ENCODE results near the gene MAGEA2B.
"Not testable (repeated sequence)": the region's sequence is repeated elsewhere in the genome, so short reads cannot be mapped to it uniquely, and the experiment has no call there.

MAGEA2B gene

GRCh38 chrX:152725409-152725808 lies 11.0 kb downstream of the MAGEA2B start:
- Histone ChIP-seq H3K36me3 (ENCODE audit: control insufficient read depth, insufficient read depth, low read length) (no peaks in the 10 kb centered on the region), H3K4me3 (replicated peaks; ENCODE audit: low read depth, low read length) (no peak overlapping the region), H3K27me3 (replicated peaks; ENCODE audit: control insufficient read depth, insufficient read depth, low read length) (no peaks in the 10 kb centered on the region)
- no peak for DNase-seq (ENCODE audit: extremely low read depth, insufficient read length)
- no peak for TF ChIP-seq CTCF (IDR thresholded peaks at IDR 0.05; ENCODE audit: insufficient read depth, low read length, poor library complexity, severe bottlenecking)

- no peak for TF ChIP-seq CTCF (IDR thresholded peaks at IDR 0.05; ENCODE audit: insufficient read depth, low read length, poor library complexity, severe bottlenecking)
- no peak for DNase-seq (ENCODE audit: extremely low read depth, insufficient read length)
- H3K36me3 ChIP-seq (ENCODE audit: control insufficient read depth, insufficient read depth, low read length) = no peaks in the 10 kb centered on the region
- H3K27me3 ChIP-seq (replicated peaks; ENCODE audit: control insufficient read depth, insufficient read depth, low read length) = no peaks in the 10 kb centered on the region
- H3K4me3 ChIP-seq (replicated peaks; ENCODE audit: low read depth, low read length) = no peak within 1 kb of the TSS
Observed at GRCh38 chrX:152733261-152733975, 19.0 kb downstream of the MAGEA2B start, which contains the start of the genes CSAG1 and MAGEA12. Gene CSAG1 (minus strand): TSS chrX:152733721. CDS start chrX:152732460, 1,261 bp downstream. Gene MAGEA12 (plus strand): TSS chrX:152733757. CDS start chrX:152736162, 2,405 bp downstream.

- H3K36me3 ChIP-seq (ENCODE audit: control insufficient read depth, insufficient read depth, low read length); H3K27me3 ChIP-seq (replicated peaks; ENCODE audit: control insufficient read depth, insufficient read depth, low read length); H3K4me3 ChIP-seq (replicated peaks; ENCODE audit: low read depth, low read length); DNase-seq (ENCODE audit: extremely low read depth, insufficient read length): not testable (repeated sequence)
Observed at GRCh38 chrX:152734143-152734858, 19.9 kb downstream of the MAGEA2B start.

GRCh38 chrX:152735101-152735500 lies 20.7 kb downstream of the MAGEA2B start:
- Histone ChIP-seq H3K36me3 (ENCODE audit: control insufficient read depth, insufficient read depth, low read length) (no peaks in the 10 kb centered on the region), H3K4me3 (replicated peaks; ENCODE audit: low read depth, low read length) (no peak overlapping the region), H3K27me3 (replicated peaks; ENCODE audit: control insufficient read depth, insufficient read depth, low read length) (no peaks in the 10 kb centered on the region)
- no peak for TF ChIP-seq CTCF (IDR thresholded peaks at IDR 0.05; ENCODE audit: insufficient read depth, low read length, poor library complexity, severe bottlenecking)
- DNase-seq (ENCODE audit: extremely low read depth, insufficient read length) = no peak

GRCh38 chrX:152735860-152736511 lies 21.6 kb downstream of the MAGEA2B start:
- Histone ChIP-seq H3K27me3 (replicated peaks; ENCODE audit: control insufficient read depth, insufficient read depth, low read length) (no peaks in the 10 kb centered on the region), H3K36me3 (ENCODE audit: control insufficient read depth, insufficient read depth, low read length) (no peaks in the 10 kb centered on the region), H3K4me3 (replicated peaks; ENCODE audit: low read depth, low read length) (no peak overlapping the region)
- DNase-seq (ENCODE audit: extremely low read depth, insufficient read length) = no peak
- TF ChIP-seq CTCF (IDR thresholded peaks at IDR 0.05; ENCODE audit: insufficient read depth, low read length, poor library complexity, severe bottlenecking) = no peak

- H3K27me3 ChIP-seq (replicated peaks; ENCODE audit: control insufficient read depth, insufficient read depth, low read length); H3K36me3 ChIP-seq (ENCODE audit: control insufficient read depth, insufficient read depth, low read length); DNase-seq (ENCODE audit: extremely low read depth, insufficient read length); H3K4me3 ChIP-seq (replicated peaks; ENCODE audit: low read depth, low read length): not testable (repeated sequence)
Observed at GRCh38 chrX:152736528-152736927, 22.1 kb downstream of the MAGEA2B start.

Data from GM06990 (cell line).